Stomach (tissue), 4 donors: ENCODE data around the gene GHRHR.

Experiments
- EP300 ChIP-seq: sonication (generic); formaldehyde crosslinking; IDR thresholded peaks from one replicate; pipeline ENCODE4 v1.6.1; 2017; ENCODE audit warnings: antibody characterized with exemption
- POLR2A ChIP-seq, 4 donors: fragments of 450-650 bp; IDR thresholded peaks; one replicate each; pipeline ENCODE4 v1.6.1; 2016; ENCODE audit warnings: antibody characterized with exemption in 4 of 4, control low read depth in 2 of 4, mild to moderate bottlenecking in 1 of 4, moderate library complexity in 1 of 4
- TF ChIP-seq, protein P1 (sequence below), 7 experiments: fragments of 450-650 bp in 4 of 7; fragments of 200-600 bp in 3 of 7; sonication (generic) in 3 of 7; IDR thresholded peaks; one replicate each; pipeline ENCODE4 v1.5.1; 2016 to 2019; ENCODE audit warnings: antibody characterized with exemption in 7 of 7, control low read depth in 2 of 7, mild to moderate bottlenecking in 1 of 7

DNA sequence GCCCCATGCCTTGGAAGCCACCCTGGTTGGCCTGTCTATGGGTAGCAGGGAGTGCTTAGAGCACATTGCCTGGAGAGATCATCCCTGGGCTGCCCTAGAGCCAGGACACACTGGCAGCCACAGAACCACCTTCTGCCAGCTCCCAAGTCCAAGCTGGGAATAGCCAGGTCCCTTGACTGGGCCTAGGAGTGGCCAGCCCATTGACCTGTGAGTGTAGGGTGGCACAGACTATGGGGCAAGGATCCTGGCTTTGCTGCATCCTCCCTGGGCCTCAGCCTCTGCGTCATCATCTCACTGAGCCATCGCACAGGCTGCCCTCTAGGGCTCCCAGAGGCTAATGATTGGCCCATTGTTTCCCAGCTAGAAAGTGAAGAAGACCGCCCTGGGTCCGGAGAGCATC is 45.1 kb upstream of the GHRHR start:
- TF ChIP-seq, protein P1, sequence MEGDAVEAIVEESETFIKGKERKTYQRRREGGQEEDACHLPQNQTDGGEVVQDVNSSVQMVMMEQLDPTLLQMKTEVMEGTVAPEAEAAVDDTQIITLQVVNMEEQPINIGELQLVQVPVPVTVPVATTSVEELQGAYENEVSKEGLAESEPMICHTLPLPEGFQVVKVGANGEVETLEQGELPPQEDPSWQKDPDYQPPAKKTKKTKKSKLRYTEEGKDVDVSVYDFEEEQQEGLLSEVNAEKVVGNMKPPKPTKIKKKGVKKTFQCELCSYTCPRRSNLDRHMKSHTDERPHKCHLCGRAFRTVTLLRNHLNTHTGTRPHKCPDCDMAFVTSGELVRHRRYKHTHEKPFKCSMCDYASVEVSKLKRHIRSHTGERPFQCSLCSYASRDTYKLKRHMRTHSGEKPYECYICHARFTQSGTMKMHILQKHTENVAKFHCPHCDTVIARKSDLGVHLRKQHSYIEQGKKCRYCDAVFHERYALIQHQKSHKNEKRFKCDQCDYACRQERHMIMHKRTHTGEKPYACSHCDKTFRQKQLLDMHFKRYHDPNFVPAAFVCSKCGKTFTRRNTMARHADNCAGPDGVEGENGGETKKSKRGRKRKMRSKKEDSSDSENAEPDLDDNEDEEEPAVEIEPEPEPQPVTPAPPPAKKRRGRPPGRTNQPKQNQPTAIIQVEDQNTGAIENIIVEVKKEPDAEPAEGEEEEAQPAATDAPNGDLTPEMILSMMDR (IDR thresholded peaks at IDR 0.05), result no peak
- TF ChIP-seq POLR2A (IDR thresholded peaks at IDR 0.05) (no peak), EP300 (no peak)
